PC-3 (cell line): ENCODE results near the gene GDF2. TPM values are rescaled to one million over a fixed set of nuclear protein-coding genes. Genes with fewer than 3 reads are reported as not detected.

ENCODE experiments used
- ATAC-seq: fragments of 200-7000 bp; cut with Tn5 transposase; 2 replicates; pipeline ENCODE4 v1.9.1; 2020; ENCODE audit warnings: mild to moderate bottlenecking, moderate library complexity
- BruUV-seq: library from RNA; stranded (reverse); fragments of 400-500 nt; replicated peaks from 2 replicates; lab custom pipeline; 2021; lab: Mats Ljungman, UMichigan
- CTCF ChIA-PET: fragments of 300-600 bp; sonication (Branson Sonifier 250); formaldehyde crosslinking; loops from one replicate; lab custom pipeline; 2022; ENCODE audit warnings: antibody characterized with exemption; lab: Charles Lee
- POLR2A ChIA-PET: fragments of 300-600 bp; sonication (Branson Sonifier 250); formaldehyde crosslinking; loops from one replicate; lab custom pipeline; 2022; ENCODE audit warnings: antibody characterized with exemption; ENCODE audit not compliant: unreplicated experiment; lab: Charles Lee
- DNase-seq: peaks from one replicate; pipeline ENCODE4 v3.0.0-alpha.2; 2015
- H2AFZ ChIP-seq: fragments of 300-600 bp; sonication (generic); 2 replicates; pipeline ENCODE4 v1.6.0; 2016; ENCODE audit warnings: antibody characterized with exemption, low read length
- H3F3A ChIP-seq: fragments of 300-600 bp; sonication (generic); one replicate; pipeline ENCODE4 v1.6.0; 2017; ENCODE audit warnings: antibody characterized with exemption, low read length, control low read depth, mild to moderate bottlenecking; ENCODE audit not compliant: unreplicated experiment
- H3K27ac ChIP-seq: fragments of 300-600 bp; sonication (generic); 2 replicates; pipeline ENCODE4 v1.5.1; 2016; ENCODE audit warnings: mild to moderate bottlenecking, low read length
- H3K27me3 ChIP-seq: fragments of 300-600 bp; sonication (generic); 2 replicates; pipeline ENCODE4 v1.6.1; 2016; ENCODE audit warnings: low read length, mixed read lengths
- H3K36me3 ChIP-seq: fragments of 300-600 bp; sonication (generic); 2 replicates; pipeline ENCODE4 v1.6.1; 2016; ENCODE audit warnings: low read depth, mixed run types, low read length, mixed read lengths
- H3K4me1 ChIP-seq: fragments of 300-600 bp; sonication (generic); 2 replicates; pipeline ENCODE4 v1.5.1; 2016; ENCODE audit warnings: low read length; ENCODE audit not compliant: insufficient read depth
- H3K4me2 ChIP-seq: fragments of 300-600 bp; sonication (generic); 2 replicates; pipeline ENCODE4 v1.6.0; 2016; ENCODE audit warnings: low read length
- H3K4me3 ChIP-seq: fragments of 300-600 bp; sonication (generic); 2 replicates; pipeline ENCODE4 v1.5.1; 2016; ENCODE audit warnings: mild to moderate bottlenecking, low read length, mixed read lengths
- H3K79me2 ChIP-seq: fragments of 300-600 bp; sonication (generic); 2 replicates; pipeline ENCODE4 v1.6.1; 2017; ENCODE audit warnings: low read length, mixed read lengths
- H3K9ac ChIP-seq: fragments of 300-600 bp; sonication (generic); 2 replicates; pipeline ENCODE4 v1.6.0; 2016; ENCODE audit warnings: mild to moderate bottlenecking, low read length
- H3K9me2 ChIP-seq: fragments of 300-600 bp; sonication (generic); replicated peaks from 2 replicates; pipeline ENCODE4 v1.6.1; 2016; ENCODE audit warnings: mixed run types, low read length, mixed read lengths
- H3K9me3 ChIP-seq: fragments of 300-600 bp; sonication (generic); 2 replicates; pipeline ENCODE4 v1.6.1; 2016; ENCODE audit warnings: low read length, mixed read lengths
- H4K20me1 ChIP-seq: fragments of 300-600 bp; sonication (generic); 2 replicates; pipeline ENCODE4 v1.6.1; 2016; ENCODE audit warnings: low read length, mixed read lengths
- CTCF ChIP-seq: fragments of 300-600 bp; sonication (generic); conservative IDR thresholded peaks from 2 replicates; pipeline ENCODE4 v1.5.1; 2017; ENCODE audit warnings: antibody characterized with exemption, low read depth, mild to moderate bottlenecking, low read length
- EZH2 ChIP-seq: fragments of 300-600 bp; sonication (generic); IDR thresholded peaks from one replicate; pipeline ENCODE4 v1.6.1; 2017; ENCODE audit warnings: antibody characterized with exemption, mild to moderate bottlenecking, low read length; ENCODE audit not compliant: unreplicated experiment
- EZH2phosphoT487 ChIP-seq: fragments of 300-600 bp; sonication (generic); IDR thresholded peaks from 2 replicates; pipeline ENCODE4 v1.6.1; 2018; ENCODE audit warnings: mild to moderate bottlenecking, antibody characterized with exemption, low read length, borderline replicate concordance
- intact Hi-C: fragments of 100-400 bp; cut with micrococcal nuclease; formaldehyde crosslinking; loops from 2 replicates; pipeline ENCODE4 v1.9.0; 2023
- total RNA-seq: library from RNA; depleted of rRNA; stranded (reverse); fragments of >200 nt; gene quantifications from 2 replicates; pipeline ENCODE4 v1.2.3, GENCODE V29; 2014

Gene GDF2
- total RNA-seq, 1 experiment from 2014 or later, result not detected

DNA sequence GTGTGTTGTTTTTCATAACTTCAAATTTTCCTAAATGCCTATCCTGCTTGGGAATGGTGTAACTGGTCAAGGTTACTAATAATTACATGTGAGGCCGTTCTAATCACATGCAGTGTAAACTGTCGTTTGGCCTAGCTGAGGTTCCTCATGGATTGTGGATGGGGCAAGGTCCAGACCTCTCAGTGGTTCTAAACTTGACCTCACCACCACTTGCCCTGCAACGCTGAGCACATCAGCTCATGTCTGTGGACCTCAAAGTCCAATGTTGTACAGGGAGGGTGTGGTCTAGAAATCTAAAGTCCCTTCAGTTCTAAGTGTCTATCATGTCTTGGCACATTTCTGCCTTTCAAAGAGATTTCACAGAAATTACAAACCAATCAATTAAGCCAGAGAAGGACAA is 41.5 kb downstream of the GDF2 start:
- no peak overlapping the region for H3K4me2 ChIP-seq
- CTCF ChIA-PET, result no interaction called here
- no TSS peak for BruUV-seq
- no peak overlapping the region for H2AFZ ChIP-seq
- no peaks in the 10 kb centered on the region for H3K9me3 ChIP-seq
- ATAC-seq, result no peak
- no peaks in the 10 kb centered on the region for H3K79me2 ChIP-seq
- no peak for DNase-seq
- 0 out of 2 replicates have a peak, but pooled peaks cover 4% of the 10 kb centered on the region for H3K4me1 ChIP-seq
- intact Hi-C loops, result loop anchor here (10.0 kb wide), 1 partner anchor 71 kb away; no protein-coding TSS in a partner anchor
- H3K27me3 ChIP-seq, result no peaks in the 10 kb centered on the region
- no peak overlapping the region for H3K27ac ChIP-seq
- no peaks in the 10 kb centered on the region for H3K36me3 ChIP-seq
- POLR2A ChIA-PET, result no interaction called here
- H3K4me3 ChIP-seq, result no peak overlapping the region
- no peak overlapping the region for H3K9ac ChIP-seq
- TF ChIP-seq EZH2 (no peak), CTCF (no peak), EZH2phosphoT487 (no peak)
- H3K9me2 ChIP-seq, result no peaks in the 10 kb centered on the region
- H3F3A ChIP-seq, result no peaks in the 10 kb centered on the region
- no peaks in the 10 kb centered on the region for H4K20me1 ChIP-seq

GRCh38 chr10:47364366-47364765 is 42.1 kb downstream of the GDF2 start:
- TF ChIP-seq EZH2phosphoT487 (no peak), EZH2 (no peak), CTCF (no peak)
- ATAC-seq, result no peak
- Histone ChIP-seq H3K9ac (no peak overlapping the region), H3K36me3 (no peaks in the 10 kb centered on the region), H3K27ac (no peak overlapping the region), H2AFZ (no peak overlapping the region), H3K9me3 (no peaks in the 10 kb centered on the region), H3K4me3 (no peak overlapping the region), H3K27me3 (no peaks in the 10 kb centered on the region), H3K79me2 (no peaks in the 10 kb centered on the region), H3K4me1 (0 out of 2 replicates have a peak, but pooled peaks cover 4% of the 10 kb centered on the region), H3K9me2 (no peaks in the 10 kb centered on the region), H4K20me1 (no peaks in the 10 kb centered on the region), H3F3A (no peaks in the 10 kb centered on the region), H3K4me2 (no peak overlapping the region)
- intact Hi-C loops, result loop anchor here (10.0 kb wide), 1 partner anchor 70 kb away; no protein-coding TSS in a partner anchor
- ChIA-PET POLR2A (no interaction called here), CTCF (interaction anchor here (0.6 kb wide), 1 partner anchor 73 kb away, joined by 3 read pairs; no protein-coding TSS in a partner anchor)
- DNase-seq, result no peak
- BruUV-seq, result no TSS peak

DNA sequence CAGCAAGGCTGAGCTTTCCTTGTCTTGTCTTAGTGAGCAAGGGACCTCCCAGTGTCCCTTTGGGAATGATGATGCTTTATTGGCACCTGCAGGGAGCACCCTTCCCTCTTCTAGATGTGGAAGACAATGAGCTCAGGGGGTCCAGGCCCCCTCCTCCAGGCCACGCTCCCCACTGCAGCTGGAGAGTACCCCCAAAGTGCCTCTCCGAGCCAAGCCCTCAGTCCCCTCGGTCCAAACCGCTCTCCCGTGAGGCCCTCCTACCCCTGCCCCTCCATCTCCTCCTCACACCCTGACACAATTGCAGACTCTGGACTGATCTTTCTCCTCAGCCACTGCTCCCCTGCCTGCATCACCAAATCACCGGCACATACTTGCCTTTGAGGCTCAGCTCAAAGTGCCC is 42.7 kb downstream of the GDF2 start:
- H3K36me3 ChIP-seq, result no peaks in the 10 kb centered on the region
- ChIA-PET POLR2A (no interaction called here), CTCF (no interaction called here)
- DNase-seq (no peak), ATAC-seq (no peak)
- intact Hi-C loops, result loop anchor here (10.0 kb wide), 1 partner anchor 70 kb away; no protein-coding TSS in a partner anchor
- H3K27ac ChIP-seq, result no peak overlapping the region
- H3K27me3 ChIP-seq, result no peaks in the 10 kb centered on the region
- TF ChIP-seq EZH2phosphoT487 (no peak), CTCF (no peak), EZH2 (no peak)
- no peaks in the 10 kb centered on the region for H3K9me2 ChIP-seq
- 0 out of 2 replicates have a peak, but pooled peaks cover 4% of the 10 kb centered on the region for H3K4me1 ChIP-seq
- H2AFZ ChIP-seq, result no peak overlapping the region
- H3K4me2 ChIP-seq, result no peak overlapping the region
- no TSS peak for BruUV-seq
- no peak overlapping the region for H3K4me3 ChIP-seq
- H3K79me2 ChIP-seq, result no peaks in the 10 kb centered on the region
- no peak overlapping the region for H3K9ac ChIP-seq
- no peaks in the 10 kb centered on the region for H3F3A ChIP-seq
- no peaks in the 10 kb centered on the region for H3K9me3 ChIP-seq
- H4K20me1 ChIP-seq, result no peaks in the 10 kb centered on the region
